Activated naive CD4-positive, alpha-beta T cell treated with anti-CD3 and anti-CD28 coated beads, Interleukin-2, amount 50 U/mL, for 16 hours (primary cell): Measurements from ENCODE around the gene NELFCD.

Experiments used
- DNase-seq: peaks from one replicate; pipeline ENCODE4 v3.0.0-alpha.2; 2020

NELFCD gene

GRCh38 chr20:58995461-58996225, 14.6 kb downstream of the NELFCD start:
- DNase-seq: no peak

- DNase-seq: no peak
Observed at GRCh38 chr20:58996226-58996611, 15.2 kb downstream of the NELFCD start.

- no peak for DNase-seq
Observed at GRCh38 chr20:58997141-58997770, 16.2 kb downstream of the NELFCD start.

DNA sequence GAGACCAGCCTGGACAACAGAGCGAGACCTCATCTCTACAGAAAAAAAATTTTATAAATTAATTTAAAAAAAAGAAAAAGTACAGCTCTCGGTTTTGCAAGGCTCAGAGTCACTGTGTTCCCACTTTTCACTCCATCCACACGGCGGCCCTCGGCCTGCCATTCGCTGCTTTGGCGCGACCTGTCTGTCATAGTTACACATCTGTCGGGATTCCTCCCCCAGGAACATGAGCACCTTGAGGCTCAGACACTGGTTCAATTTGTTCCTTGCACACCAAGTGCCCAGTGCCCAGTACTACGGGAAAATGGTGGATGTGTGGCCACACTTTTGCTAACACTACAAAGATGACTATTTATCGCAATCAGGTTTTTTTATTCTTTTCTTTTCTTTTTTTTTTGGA, 17.6 kb downstream of the NELFCD start:
- no peak for DNase-seq

DNA sequence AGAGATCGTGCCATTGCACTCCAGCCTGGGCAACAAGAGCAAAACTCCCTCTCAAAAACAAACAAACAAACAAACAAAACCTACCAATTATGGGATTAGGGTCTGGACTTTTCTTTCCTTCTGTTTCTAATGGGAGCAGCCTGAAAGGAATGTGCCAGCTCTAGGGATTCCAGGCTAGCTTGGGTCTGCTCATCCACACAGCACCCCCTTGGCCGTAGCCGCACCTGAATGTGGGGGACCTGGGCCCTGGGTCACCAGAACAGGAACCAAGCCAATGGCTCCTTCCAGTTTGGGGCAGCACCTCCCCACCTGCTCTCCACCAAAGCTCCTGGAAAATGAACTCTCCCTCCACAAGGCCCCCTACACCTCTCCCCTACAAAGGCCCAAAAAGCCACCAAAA, 19.3 kb downstream of the NELFCD start:
- DNase-seq: no peak

- no peak for DNase-seq
Observed at GRCh38 chr20:59001068-59001448, 20.0 kb downstream of the NELFCD start.

DNA sequence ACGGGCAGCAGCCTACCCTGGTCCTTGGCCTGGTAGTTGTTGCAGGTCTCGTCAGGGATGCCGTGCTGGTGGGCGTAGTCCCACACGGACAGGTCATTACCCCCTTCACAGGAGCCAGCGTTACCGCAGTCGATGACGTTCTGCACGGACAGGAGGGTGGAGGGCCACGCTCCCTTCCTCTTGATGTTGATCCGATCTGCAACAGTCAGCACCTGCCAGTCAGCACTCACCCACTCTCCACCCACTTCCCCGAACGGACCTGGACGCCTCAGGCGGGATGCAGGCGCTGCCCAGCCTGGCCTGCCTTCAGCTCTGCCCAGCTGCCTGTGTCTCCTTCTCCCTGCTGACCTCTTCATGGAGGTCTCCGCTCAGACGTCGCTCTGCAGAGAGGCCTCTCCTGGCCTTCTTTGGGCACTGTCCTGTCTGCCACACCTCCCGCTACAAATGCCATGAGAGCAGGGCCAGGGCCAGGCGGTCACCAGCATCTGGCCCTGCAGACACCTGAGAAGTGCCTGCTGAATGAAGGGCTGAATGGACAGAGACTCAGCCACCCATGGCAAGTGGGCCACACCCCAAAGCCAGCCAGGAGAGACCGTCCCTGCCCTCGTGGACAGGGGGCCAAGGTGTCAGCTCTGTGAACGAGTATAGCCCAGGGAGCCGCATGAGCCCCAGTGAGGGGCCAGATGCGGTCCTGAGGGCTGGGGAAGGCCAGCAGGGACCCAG, 20.6 kb downstream of the NELFCD start:
- no peak for DNase-seq

GRCh38 chr20:59002388-59002787, 21.3 kb downstream of the NELFCD start:
- no peak for DNase-seq

GRCh38 chr20:59002874-59003399, 21.9 kb downstream of the NELFCD start:
- DNase-seq: no peak

GRCh38 chr20:59003836-59004492, 22.9 kb downstream of the NELFCD start:
- no peak for DNase-seq

GRCh38 chr20:59004493-59004762, 23.4 kb downstream of the NELFCD start:
- DNase-seq: peak; percentile 50

DNA sequence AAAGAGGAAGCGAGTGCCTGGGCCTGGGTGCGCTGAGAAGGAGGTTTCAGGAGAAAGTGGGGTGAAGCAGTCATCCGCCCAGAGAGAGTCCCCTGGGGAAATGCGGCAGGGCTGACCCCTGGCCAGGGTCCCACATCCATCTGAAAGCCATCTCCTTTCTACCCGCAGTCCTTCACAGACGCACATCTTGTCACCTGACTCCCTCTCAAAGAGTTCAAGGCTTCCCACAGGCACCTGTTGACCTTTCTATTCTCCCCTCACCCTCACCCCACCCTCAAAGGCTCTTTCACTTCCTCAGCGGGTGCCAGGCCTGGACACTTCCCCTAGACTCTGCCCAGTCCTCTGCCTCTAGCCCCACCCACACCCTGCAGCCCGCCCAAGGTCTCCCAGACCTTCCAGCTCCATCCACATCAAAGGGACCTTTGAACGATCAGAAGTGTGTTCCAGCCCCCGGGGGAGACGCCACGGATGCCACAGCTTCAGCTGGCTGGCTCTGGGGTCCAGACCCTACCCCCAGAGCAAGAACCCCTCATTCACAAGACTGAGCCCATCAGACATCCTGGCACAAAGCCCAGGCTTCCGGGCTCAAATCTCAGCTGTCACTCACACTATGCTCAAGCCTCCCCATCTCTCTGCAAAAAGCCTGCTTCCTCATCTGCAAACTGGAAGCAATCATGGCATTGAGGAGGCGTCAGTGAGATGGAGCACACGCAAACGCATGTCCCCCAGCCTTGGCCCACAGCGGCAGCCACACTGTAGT, 23.9 kb downstream of the NELFCD start:
- DNase-seq: no peak

- no peak for DNase-seq
Observed at GRCh38 chr20:59005523-59006166, 24.6 kb downstream of the NELFCD start.

- no peak for DNase-seq
Observed at GRCh38 chr20:59006167-59006863, 25.3 kb downstream of the NELFCD start.

DNA sequence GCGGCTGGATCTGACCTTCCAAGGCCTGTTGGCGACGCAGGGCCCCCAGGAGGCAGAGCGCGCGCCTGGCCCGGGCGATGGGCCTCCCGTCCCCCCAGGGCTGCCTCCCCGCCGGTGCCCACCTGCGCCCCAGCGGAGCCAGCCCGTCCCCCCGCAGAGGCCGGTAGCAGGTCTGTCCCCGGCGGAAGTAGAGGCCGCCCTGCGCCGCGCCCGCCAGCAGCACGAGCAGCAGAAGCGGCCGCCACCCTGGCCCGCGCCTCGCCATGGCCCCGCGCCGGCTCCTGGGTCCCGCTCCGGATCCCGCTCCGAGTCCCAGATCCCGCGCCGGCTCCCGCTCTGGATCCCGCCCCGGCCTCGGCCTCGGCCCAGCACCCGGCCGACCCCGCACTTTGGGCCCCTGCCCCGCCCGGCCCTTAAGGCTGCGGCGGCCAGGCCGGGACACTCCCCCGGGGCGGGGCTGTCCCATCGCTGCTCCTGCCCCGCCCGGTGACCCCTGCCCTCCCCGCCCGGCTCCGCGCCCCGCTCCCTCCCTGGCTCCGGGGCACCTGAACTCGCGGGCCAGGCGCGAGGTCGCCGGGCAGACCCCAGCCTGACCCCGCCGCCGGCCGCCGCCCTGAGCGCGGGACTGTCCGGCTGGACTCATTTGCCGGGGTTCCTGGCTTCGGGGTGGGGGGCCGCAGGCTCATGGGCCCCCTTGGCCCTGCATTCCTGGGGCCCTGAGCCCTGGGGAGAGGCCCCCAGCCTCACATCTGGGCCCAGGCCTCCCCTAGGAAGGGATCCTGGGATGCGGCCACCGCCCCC, 26.0 kb downstream of the NELFCD start, which contains the start of gene CTSZ:
Gene CTSZ, minus strand, starts transcription at position 391 of the 801 bp plus-strand sequence. Its CDS starts 126 bp downstream, at position 265.
- DNase-seq: peak; percentile 50

GRCh38 chr20:59007665-59008511, 26.8 kb downstream of the NELFCD start:
- no peak for DNase-seq

GRCh38 chr20:59008715-59009336, 27.8 kb downstream of the NELFCD start:
- DNase-seq: no peak

DNA sequence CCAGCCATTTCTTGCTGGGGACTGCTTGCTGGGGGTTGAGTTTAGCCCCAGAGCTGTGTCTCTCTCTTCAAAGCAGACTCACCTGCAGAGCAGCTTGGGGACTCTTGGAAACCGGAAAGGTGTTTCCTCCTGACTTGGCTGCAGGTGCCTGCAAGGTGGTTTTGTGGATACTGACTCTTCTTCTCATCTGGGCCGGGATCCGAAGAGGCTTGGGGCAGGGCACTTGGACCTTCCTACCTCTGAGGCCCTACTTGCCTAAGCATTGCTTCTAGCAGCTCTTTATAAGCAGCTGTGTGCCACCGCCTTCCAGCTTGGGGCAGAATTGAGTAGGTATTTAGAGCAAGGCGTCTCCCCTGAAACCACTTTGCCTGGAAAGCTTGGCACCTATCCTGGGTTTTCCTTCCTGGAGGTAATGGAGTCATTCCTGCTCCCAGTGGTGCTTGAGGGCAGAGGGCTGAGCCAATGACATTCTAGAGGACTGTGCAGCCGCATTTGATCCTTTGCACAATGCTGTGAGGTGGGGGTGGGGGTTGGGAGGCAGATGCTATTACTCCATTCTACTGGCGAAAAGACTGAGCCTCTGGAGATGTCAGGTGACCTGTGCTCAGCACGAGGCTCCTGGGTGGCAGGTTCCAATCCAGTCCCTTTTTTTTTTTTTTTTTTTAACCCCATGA, 29.4 kb downstream of the NELFCD start:
- no peak for DNase-seq
